ENCODE results near the gene HDHD2.
A peak's percentile ranks its signal among the peaks of the same experiment; 100 is the strongest.

The HDHD2 gene

DNA sequence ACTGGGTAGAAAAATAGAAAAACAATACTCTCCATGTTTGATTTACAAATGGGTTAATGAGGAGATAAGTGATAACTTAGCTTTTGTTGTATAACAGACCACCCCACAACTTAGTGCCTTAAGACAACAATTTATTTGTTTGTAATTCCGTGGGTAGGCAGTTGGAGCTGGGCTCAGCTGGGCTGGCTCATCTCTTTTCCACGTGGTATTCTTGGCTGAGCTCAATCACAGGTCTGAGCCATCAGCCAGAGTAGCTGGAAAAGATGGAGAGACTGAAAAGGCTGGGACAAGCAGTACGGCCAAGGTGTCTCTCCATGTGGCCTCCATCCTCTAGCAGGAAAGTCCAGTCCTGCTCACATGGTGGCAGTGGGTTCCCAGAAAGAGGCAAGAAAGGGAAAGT lies 82.7 kb downstream of the HDHD2 start:
- Histone ChIP-seq H3K36me3 (peaks cover 0 to 2% (median 0%) of the 10 kb centered on the region in 11 experiments; a peak in 2 of 22 replicates), H3K9ac (no peak overlapping the region), H3K4me2 (no peak overlapping the region), H4K20me1 (no peaks in the 10 kb centered on the region), H3K4me3 (no peak overlapping the region), H3K27me3 (no peaks in the 10 kb centered on the region), H3K4me1 (peaks cover 0 to 3% (median 0%) of the 10 kb centered on the region in 10 experiments; a peak in 1 of 20 replicates), H3K9me3 (replicated peaks in 1 of 11) (no peaks in the 10 kb centered on the region; a peak in 1 of 22 replicates), H3K27ac (no peak overlapping the region)
- no peak for TF ChIP-seq Cebpa-rat (IDR thresholded peaks at IDR 0.05)

DNA sequence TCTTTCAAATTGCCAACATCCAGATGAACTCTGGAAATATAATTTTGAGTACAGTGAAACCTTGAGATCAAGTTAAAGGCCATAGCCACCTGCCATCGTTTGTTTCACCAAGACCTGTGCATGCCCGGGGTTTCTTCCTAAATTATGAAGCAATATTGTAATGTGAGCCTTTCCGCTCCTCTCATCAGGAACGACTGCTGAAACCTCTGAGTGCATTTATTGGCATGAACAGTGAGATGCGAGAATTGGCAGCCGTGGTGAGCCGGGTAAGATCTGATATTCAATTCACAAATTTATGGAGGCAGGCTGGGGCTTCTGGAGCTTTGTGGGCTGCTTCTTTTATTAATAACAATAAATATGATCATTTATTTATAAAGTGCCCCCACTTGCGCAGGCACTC lies 87.2 kb downstream of the HDHD2 start:
- H3K4me3 ChIP-seq, result no peak overlapping the region
- 0 out of 22 replicates have a peak, but pooled peaks of 1 of the 11 experiments have one; percentile 14 for TF ChIP-seq Cebpa-rat (IDR thresholded peaks at IDR 0.05)
- no peaks in the 10 kb centered on the region for H4K20me1 ChIP-seq
- H3K9ac ChIP-seq, result no peak overlapping the region
- H3K36me3 ChIP-seq, result peaks cover 0 to 12% (median 0%) of the 10 kb centered on the region in 11 experiments; a peak in 3 of 22 replicates
- peaks cover 0 to 13% (median 0%) of the 10 kb centered on the region in 10 experiments; a peak in 3 of 20 replicates for H3K4me1 ChIP-seq
- no peak overlapping the region for H3K27ac ChIP-seq
- H3K27me3 ChIP-seq, result no peaks in the 10 kb centered on the region
- H3K9me3 ChIP-seq (replicated peaks in 1 of 11), result no peaks in the 10 kb centered on the region; a peak in 2 of 22 replicates
- peak overlapping the region in 1 of 11 experiments; percentile 14; a peak in 2 of 22 replicates for H3K4me2 ChIP-seq

DNA sequence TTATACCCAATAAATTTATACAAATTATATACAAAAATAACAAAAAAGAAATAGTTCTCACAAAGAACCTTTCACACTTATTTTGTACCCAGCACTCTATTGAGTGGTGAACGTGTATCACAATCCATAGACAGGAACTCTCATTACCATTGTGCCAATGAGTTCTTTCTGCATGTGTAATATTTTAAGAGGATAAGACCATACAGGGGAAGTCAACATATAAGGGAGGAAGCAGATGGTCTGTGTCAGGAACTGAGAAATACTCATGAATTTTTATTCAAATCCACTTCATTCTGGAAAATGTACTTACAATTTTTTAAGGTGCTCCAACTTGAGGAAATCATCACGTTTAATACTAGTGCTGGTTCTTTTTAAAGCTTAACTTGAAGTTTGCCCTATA lies 87.8 kb downstream of the HDHD2 start:
- Histone ChIP-seq H3K4me1 (peaks cover 0 to 13% (median 0%) of the 10 kb centered on the region in 10 experiments; a peak in 3 of 20 replicates), H3K36me3 (peaks cover 0 to 12% (median 0%) of the 10 kb centered on the region in 11 experiments; a peak in 3 of 22 replicates), H4K20me1 (no peaks in the 10 kb centered on the region; a peak in 1 of 22 replicates), H3K4me3 (no peak overlapping the region), H3K4me2 (peak overlapping the region in 3 of 11 experiments; percentile 14 to 29 (median 15); a peak in 1 of 22 replicates), H3K27me3 (no peaks in the 10 kb centered on the region), H3K9ac (no peak overlapping the region), H3K9me3 (replicated peaks in 1 of 11) (no peaks in the 10 kb centered on the region; a peak in 2 of 22 replicates), H3K27ac (no peak overlapping the region)
- no peak for TF ChIP-seq Cebpa-rat (IDR thresholded peaks at IDR 0.05)
